Measurements from ENCODE around the gene AP1G1.
A peak's percentile ranks its signal among the peaks of the same experiment; 100 is the strongest.
"Not testable (repeated sequence)": the region's sequence is repeated elsewhere in the genome, so short reads cannot be mapped to it uniquely, and the experiment has no call there.

AP1G1 gene

GRCh38 chr16:71808593-71809459 is at the start of gene AP1G1:
Gene AP1G1 (minus strand): TSS chr16:71808834. CDS start chr16:71789479, 19,355 bp downstream.
- peak; percentile 97 for DNase-seq

DNA sequence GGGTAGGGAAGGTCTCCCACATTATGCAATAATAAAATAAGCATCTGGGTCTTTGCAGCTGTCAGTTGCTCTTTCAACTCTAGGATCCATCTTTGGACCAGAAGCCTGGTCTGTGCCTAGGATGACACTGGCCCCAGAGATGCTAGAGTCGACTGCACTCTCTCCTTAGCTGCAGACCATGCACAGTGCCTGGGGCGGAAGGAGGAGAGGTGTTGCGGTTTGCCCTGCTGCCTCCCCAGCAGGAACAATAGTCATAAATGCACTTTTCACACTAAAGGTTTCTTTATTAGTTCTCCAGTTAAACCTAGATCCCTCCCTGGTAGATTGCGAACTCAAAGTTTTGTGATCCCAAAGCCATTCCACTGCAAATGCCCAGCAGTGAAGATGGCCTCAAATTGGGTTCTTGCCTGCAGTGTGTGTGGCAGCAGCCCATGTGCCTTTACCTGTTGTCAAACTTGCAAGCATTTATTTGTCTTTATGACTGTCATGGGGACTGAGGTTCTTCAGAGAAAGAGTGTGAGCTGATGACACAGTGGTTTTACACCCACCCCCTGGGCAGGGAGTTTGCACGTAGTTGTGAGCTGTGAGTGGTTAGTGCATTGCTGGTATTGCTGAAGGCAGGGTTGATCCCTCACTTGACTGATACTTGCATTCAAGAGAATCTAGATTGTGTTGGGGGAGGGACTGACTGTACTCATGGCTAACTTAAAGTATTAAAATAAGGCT is 47.5 kb upstream of the AP1G1 start:
- peak; percentile 44 for DNase-seq

- no peak for DNase-seq
These were observed 45.8 kb upstream of the AP1G1 start for GRCh38 chr16:71854369-71854948.

DNA sequence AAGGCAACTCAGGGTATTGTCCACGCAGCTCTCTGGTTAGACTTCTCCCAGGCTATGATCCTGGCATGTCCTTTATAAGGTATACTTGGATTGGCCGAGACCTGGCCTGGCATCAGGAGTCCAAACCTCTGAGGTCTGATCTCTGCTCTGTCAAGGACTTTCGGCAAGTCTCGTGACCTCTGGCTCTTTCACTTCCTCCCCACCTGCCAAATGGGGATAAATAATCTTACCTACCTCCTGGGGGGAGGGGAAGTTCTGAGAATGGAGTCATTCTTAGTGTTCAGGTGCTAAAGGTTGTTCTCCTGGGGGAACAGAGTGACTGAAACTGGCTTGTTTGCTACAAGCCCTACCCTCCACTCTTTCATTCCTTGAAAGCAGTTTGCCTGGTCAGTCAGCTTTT is 44.8 kb upstream of the AP1G1 start:
- no peak for DNase-seq

DNA sequence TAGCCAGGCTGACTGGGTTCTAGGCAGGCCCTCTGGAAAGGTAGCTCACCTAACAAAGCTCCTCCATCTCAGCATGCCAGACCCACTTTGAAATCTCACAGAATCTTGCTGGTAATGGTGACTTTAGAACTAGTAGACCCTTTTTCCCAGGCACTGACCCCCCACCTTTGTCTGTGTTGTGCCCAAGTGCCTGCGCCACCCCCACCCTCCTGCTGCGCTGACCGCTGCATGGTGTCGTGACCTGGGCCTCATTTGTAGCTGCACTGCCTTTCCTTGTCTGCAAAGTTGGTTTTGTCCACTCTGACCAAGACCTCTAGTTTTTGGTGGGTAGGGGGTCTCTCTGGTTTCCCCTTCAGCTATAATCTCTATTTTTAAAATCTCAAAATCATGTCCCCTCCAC is 43.9 kb upstream of the AP1G1 start:
- no peak for DNase-seq

DNA sequence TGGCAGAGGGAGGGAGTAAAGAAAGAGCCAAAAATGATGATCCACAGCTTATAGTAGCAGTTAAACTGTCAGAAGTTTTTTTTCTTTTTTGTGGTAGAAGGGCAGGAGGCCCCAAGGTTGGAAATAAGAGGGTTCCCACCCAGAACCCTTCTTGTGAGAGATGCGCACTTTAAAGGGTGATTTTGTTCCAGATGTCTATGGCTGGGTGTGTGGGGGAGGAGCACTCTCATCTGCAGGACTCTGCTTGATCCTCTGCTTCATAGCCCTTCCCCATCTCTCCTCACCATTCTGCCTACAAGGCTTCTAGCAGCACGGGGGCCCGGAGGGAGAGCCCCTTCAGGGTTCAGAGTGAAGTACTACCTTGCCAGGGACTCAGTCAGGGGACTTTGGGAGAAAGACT is 43.5 kb upstream of the AP1G1 start:
- no peak for DNase-seq

DNA sequence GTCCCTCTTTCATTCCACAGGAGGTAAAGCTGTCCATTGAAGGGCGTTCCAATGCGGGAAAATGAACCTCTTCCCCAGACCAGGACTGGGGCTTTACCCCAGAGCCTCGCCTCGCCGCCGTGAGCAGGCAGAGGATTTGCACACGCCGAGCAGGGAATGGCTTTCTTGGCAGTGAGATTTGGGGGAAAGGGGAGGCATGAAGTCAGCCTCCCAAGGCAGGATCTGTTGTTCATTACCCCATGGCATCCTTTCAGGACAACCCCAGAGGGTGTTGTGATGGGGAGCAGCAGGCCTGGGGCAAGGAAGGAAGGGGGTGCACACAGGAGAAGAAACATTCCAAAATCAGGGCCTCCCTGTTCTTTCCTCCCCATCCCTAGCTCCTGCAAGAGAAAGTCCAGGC is 43.1 kb upstream of the AP1G1 start:
- DNase-seq: no peak

DNA sequence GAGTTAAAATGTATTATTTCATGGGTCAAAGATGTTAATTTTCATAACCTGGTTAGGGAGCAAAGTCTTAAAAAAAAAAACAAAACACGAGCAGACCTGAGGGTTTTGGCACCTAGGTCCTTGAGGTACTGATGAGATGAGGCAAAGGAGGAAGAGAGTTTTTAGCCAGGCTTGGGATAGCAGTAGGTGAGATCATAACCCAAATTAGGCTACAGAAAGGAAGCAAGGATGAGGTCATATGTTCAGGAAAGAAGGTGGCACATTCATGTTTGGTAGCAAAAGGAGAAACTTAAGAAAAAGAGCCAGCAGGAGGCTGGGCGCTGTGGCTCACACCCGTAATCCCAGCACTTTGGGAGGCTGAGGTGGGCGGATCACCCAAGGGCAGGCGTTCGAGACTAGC is 40.0 kb upstream of the AP1G1 start:
- no peak for DNase-seq

DNA sequence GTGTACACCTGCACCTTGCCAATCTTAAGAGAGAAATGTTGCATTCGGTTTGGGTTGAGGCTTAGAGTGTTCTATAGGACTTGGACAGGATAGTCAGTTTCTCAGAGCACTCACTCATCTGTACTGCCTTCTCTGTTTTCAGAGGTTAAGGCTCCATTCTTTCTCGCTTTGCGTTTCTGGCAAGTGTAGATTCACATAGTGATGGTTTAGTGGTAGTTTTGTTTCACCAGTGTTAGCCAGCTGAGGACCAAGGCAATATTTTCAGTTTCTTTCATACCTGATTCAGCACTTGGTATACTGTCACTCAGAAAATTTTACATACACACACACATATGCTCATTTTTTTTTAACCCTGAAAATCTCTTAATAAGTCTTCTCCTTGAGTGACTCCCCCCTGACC is 38.5 kb upstream of the AP1G1 start:
- DNase-seq: no peak

DNA sequence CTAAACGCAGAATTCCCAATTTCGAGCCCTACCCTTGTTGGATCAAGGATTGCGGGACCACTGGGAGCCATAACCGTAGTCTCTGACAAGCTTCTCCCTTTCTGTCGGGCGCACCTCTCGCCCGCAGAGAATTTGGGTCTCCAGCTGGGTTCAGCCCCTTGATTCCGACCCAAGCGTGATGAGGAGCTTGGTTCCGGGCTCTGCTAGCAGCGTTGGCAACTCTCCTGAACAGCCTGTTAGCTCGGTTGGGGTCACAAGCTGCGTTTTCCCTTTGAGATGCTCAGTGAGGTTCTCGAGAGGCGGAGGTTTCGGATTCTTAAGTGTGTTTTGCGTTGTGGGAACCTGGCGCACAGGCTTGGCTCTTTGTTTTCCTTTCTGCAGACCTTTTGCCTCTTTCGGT is 37.8 kb upstream of the AP1G1 start:
- DNase-seq: peak; percentile 17

- DNase-seq: peak; percentile 95
These were observed 37.2 kb upstream of the AP1G1 start, which contains the start of gene ATXN1L for GRCh38 chr16:71845639-71846430. Gene ATXN1L (plus strand): TSS chr16:71845976. CDS start chr16:71849741, 3,765 bp downstream.

GRCh38 chr16:71843572-71843971 is 34.9 kb upstream of the AP1G1 start:
- no peak for DNase-seq

DNA sequence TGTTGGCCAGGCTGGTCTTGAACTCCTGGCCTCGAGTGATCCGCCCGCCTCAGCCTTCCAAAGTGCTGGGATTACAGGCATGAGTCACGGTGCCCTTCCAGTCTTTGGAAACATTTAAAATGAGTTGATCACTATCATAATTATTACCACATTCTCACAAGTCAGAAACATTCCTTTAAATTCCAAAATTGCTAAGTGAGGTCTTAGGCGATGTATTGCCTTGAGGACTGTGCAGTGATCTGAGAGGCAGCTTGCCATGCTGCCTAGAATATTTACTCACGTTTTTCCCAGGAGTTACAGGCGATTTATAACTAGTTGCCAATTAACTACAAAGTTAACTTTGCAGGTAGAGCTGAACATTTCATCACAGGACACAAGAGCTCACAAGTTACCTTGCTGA is 31.4 kb upstream of the AP1G1 start:
- DNase-seq: no peak

DNA sequence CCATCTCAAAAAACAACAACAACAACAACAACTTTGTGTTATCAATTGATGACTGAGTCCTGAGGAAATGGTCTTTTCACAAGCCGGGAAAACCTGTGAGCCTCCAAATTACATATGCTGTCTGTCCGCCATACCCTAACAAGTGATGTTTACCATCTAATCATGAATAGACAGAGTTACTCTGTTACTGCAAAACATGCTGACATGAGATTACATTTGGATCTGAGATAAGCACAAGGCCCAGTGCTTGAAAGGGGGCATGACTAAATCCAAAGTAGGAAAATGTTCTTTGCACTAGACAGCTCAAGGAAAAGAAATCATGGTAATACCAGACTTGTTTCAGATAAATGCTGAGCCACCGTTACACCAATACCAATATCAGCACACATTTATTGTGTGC is 28.5 kb upstream of the AP1G1 start:
- no peak for DNase-seq

DNA sequence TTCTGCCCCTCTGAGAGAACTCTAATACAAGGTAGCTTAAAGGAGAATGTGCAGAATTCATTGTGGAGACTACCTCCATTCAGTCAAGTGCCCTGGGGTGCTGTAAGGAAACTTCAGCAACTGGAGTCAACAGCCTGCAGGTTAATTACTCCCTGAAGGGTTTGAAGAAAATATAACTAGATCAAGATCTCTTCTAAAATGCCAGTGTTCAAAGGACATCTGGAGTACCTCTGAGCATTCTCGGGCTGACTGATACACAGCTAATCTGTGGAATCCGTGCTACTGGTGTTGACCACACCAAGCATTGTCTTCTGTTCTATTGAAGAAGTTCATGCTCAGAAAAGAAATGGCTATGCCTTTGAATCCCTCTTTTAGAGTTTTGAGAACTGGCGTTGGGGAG is 25.7 kb upstream of the AP1G1 start:
- DNase-seq: no peak

GRCh38 chr16:71832112-71832511 is 23.5 kb upstream of the AP1G1 start:
- not testable (repeated sequence) for DNase-seq

DNA sequence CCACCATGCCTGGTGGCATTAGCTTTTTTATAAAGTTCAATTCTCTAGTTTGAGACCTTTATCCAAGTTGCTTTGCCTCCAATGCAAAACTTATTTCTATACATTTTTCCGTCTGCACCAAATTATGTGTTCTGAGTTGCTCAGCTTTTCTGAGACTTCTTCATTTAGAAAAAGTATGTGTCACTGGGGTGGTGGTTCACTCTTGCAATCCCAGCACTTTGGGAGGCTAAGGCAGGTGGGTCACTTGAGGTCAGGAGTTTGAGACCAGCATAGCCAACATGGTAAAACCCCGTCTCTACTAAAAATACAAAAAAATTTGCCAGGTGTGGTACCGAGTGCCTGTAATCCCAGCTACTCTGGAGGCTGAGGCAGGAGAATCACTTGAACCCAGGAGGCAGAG is 23.1 kb upstream of the AP1G1 start:
- DNase-seq: not testable (repeated sequence)

- no peak for DNase-seq
These were observed 21.7 kb upstream of the AP1G1 start for GRCh38 chr16:71830359-71830758.

GRCh38 chr16:71826533-71827017 is 17.9 kb upstream of the AP1G1 start:
- DNase-seq: no peak

GRCh38 chr16:71817155-71817500 is 8.5 kb upstream of the AP1G1 start:
- not testable (repeated sequence) for DNase-seq

GRCh38 chr16:71811261-71811803 is 2.7 kb upstream of the AP1G1 start:
- peak; percentile 25 for DNase-seq

GRCh38 chr16:71810155-71810530 is 1.5 kb upstream of the AP1G1 start:
- not testable (repeated sequence) for DNase-seq
